Peyer's patch (tissue), 4 donors: ENCODE data around the gene GAP43. TPM values are rescaled to one million over a fixed set of nuclear protein-coding genes. Genes with fewer than 3 reads are reported as not detected.

Source experiments
- DNase-seq, 3 donors: peaks; one replicate each; pipeline ENCODE4 v3.0.0-alpha.2; 2017 to 2019
- H3K27ac ChIP-seq, 4 donors: fragments of 200-600 bp; sonication (generic); one replicate each; pipeline ENCODE4 v1.5.1; 2016 to 2019
- H3K27me3 ChIP-seq, 2 donors: fragments of 200-600 bp; sonication (generic); one replicate each; pipeline ENCODE4 v1.5.1; 2019
- H3K36me3 ChIP-seq, 3 donors: fragments of 200-600 bp; sonication (generic); one replicate each; pipeline ENCODE4 v1.5.1; 2016 to 2019
- H3K4me1 ChIP-seq, 4 donors: fragments of 200-600 bp; sonication (generic); one replicate each; pipeline ENCODE4 v1.5.1; 2016 to 2019
- H3K4me3 ChIP-seq, 4 donors: fragments of 200-600 bp; sonication (generic); 1 replicate in 3 of 4; 2 replicates in 1 of 4; pipeline ENCODE4 v1.5.1; 2016 to 2019; ENCODE audit warnings: mild to moderate bottlenecking in 1 of 4
- H3K9me3 ChIP-seq, 4 donors: fragments of 200-600 bp; sonication (generic); one replicate each; pipeline ENCODE4 v1.5.1; 2016 to 2019; ENCODE audit warnings: mild to moderate bottlenecking in 1 of 4
- CTCF ChIP-seq, 6 experiments: fragments of 450-650 bp in 4 of 6; fragments of 200-600 bp in 2 of 6; sonication (generic) in 1 of 6; IDR thresholded peaks; one replicate each; pipeline ENCODE4 v1.5.1; 2017 to 2019; ENCODE audit warnings: antibody characterized with exemption in 6 of 6, mild to moderate bottlenecking in 3 of 6, moderate library complexity in 1 of 6
- POLR2A ChIP-seq, 2 donors: fragments of 450-650 bp; IDR thresholded peaks; one replicate each; pipeline ENCODE4 v1.5.1; 2017; ENCODE audit warnings: antibody characterized with exemption in 2 of 2, mild to moderate bottlenecking in 2 of 2, moderate library complexity in 2 of 2
- total RNA-seq, 4 donors: library from RNA; depleted of rRNA; stranded (reverse); fragments of >200 nt; gene quantifications; one replicate each; pipeline ENCODE4 v1.1.0, GENCODE V29; 2016

Gene GAP43
- total RNA-seq, 4 donors from 2014 or later, result 1.5 to 1.9 TPM; not detected in 2

GRCh38 chr3:115628075-115628412 is 4.7 kb downstream of the GAP43 start:
- Histone ChIP-seq H3K27ac (no peak overlapping the region), H3K27me3 (no peaks in the 10 kb centered on the region), H3K9me3 (no peaks in the 10 kb centered on the region), H3K4me3 (no peak overlapping the region), H3K4me1 (peaks cover 0 to 6% (median 0%) of the 10 kb centered on the region in 4 donors), H3K36me3 (no peaks in the 10 kb centered on the region)
- no peak for DNase-seq
- TF ChIP-seq CTCF (IDR thresholded peaks at IDR 0.05) (no peak), POLR2A (IDR thresholded peaks at IDR 0.05) (no peak)

- Histone ChIP-seq H3K27me3 (no peaks in the 10 kb centered on the region), H3K4me1 (no peaks in the 10 kb centered on the region), H3K36me3 (no peaks in the 10 kb centered on the region), H3K27ac (no peak overlapping the region), H3K4me3 (no peak overlapping the region), H3K9me3 (no peaks in the 10 kb centered on the region)
- no peak for DNase-seq
- no peak for TF ChIP-seq CTCF (IDR thresholded peaks at IDR 0.05)
- TF ChIP-seq POLR2A (IDR thresholded peaks at IDR 0.05), result no peak
These were observed 7.5 kb downstream of the GAP43 start for GRCh38 chr3:115630850-115631249.

GRCh38 chr3:115632026-115632425 is 8.7 kb downstream of the GAP43 start:
- no peaks in the 10 kb centered on the region for H3K4me1 ChIP-seq
- no peak for TF ChIP-seq CTCF (IDR thresholded peaks at IDR 0.05)
- TF ChIP-seq POLR2A (IDR thresholded peaks at IDR 0.05), result no peak
- H3K36me3 ChIP-seq, result no peaks in the 10 kb centered on the region
- DNase-seq, result no peak
- H3K4me3 ChIP-seq, result no peak overlapping the region
- H3K27me3 ChIP-seq, result no peaks in the 10 kb centered on the region
- no peak overlapping the region for H3K27ac ChIP-seq
- H3K9me3 ChIP-seq, result no peaks in the 10 kb centered on the region

- Histone ChIP-seq H3K27me3 (no peaks in the 10 kb centered on the region), H3K9me3 (no peaks in the 10 kb centered on the region), H3K4me3 (no peak overlapping the region), H3K27ac (no peak overlapping the region), H3K4me1 (no peaks in the 10 kb centered on the region), H3K36me3 (no peaks in the 10 kb centered on the region)
- no peak for DNase-seq
- no peak for TF ChIP-seq CTCF (IDR thresholded peaks at IDR 0.05)
These were observed 10.2 kb downstream of the GAP43 start for GRCh38 chr3:115633467-115633866.

- no peak for DNase-seq
- Histone ChIP-seq H3K4me1 (no peaks in the 10 kb centered on the region), H3K27ac (no peak overlapping the region), H3K4me3 (no peak overlapping the region), H3K36me3 (no peaks in the 10 kb centered on the region), H3K27me3 (no peaks in the 10 kb centered on the region), H3K9me3 (no peaks in the 10 kb centered on the region)
- TF ChIP-seq CTCF (IDR thresholded peaks at IDR 0.05) (no peak), POLR2A (IDR thresholded peaks at IDR 0.05) (no peak)
These were observed 10.7 kb downstream of the GAP43 start for GRCh38 chr3:115634052-115634451.

GRCh38 chr3:115635406-115635805 is 12.1 kb downstream of the GAP43 start:
- Histone ChIP-seq H3K4me3 (no peak overlapping the region), H3K4me1 (no peaks in the 10 kb centered on the region), H3K9me3 (no peaks in the 10 kb centered on the region), H3K27ac (no peak overlapping the region), H3K27me3 (no peaks in the 10 kb centered on the region), H3K36me3 (no peaks in the 10 kb centered on the region)
- TF ChIP-seq POLR2A (IDR thresholded peaks at IDR 0.05) (no peak), CTCF (IDR thresholded peaks at IDR 0.05) (no peak)
- DNase-seq, result no peak
